SK-N-MC (cell line): ENCODE results near the gene LRG1.

Source experiments
- DNase-seq: peaks from one replicate; pipeline ENCODE4 v3.0.0-alpha.2; 2011; ENCODE audit warnings: low read depth, low spot score
- H3K27ac ChIP-seq: fragments of 200-600 bp; sonication (generic); 2 replicates; pipeline ENCODE4 v1.5.1; 2016; ENCODE audit warnings: mixed run types
- H3K36me3 ChIP-seq: fragments of 200-600 bp; sonication (generic); 2 replicates; pipeline ENCODE4 v1.6.1; 2017; ENCODE audit warnings: antibody characterized with exemption, low read length, mixed read lengths; ENCODE audit not compliant: insufficient read depth
- H3K4me3 ChIP-seq: fragments of 200-600 bp; sonication (generic); 2 replicates; pipeline ENCODE4 v1.5.1; 2016
- H3K9ac ChIP-seq: fragments of 200-600 bp; sonication (generic); 2 replicates; pipeline ENCODE4 v1.8.0; 2017; ENCODE audit warnings: mixed run types, mixed read lengths; ENCODE audit not compliant: insufficient read length
- H3K9me3 ChIP-seq: fragments of 200-600 bp; sonication (generic); 2 replicates; pipeline ENCODE4 v1.6.1; 2017; ENCODE audit warnings: low read depth, mild to moderate bottlenecking, antibody characterized with exemption, low read length, moderate library complexity, mixed read lengths
- EZH2 ChIP-seq: fragments of 200-600 bp; sonication (generic); IDR thresholded peaks from one replicate; pipeline ENCODE4 v1.6.1; 2017; ENCODE audit warnings: antibody characterized with exemption
- FOXP2 ChIP-seq: optimal IDR thresholded peaks from 2 replicates; pipeline ENCODE3; 2011; ENCODE audit warnings: mild to moderate bottlenecking, moderate library complexity; ENCODE audit not compliant: insufficient read depth; ENCODE audit errors: extremely low read length, control extremely low read depth
- POLR2AphosphoS5 ChIP-seq: IDR thresholded peaks from 2 replicates; pipeline ENCODE4 v1.6.1; 2012; ENCODE audit warnings: mild to moderate bottlenecking, low read depth, low read length, borderline replicate concordance

LRG1 gene

DNA sequence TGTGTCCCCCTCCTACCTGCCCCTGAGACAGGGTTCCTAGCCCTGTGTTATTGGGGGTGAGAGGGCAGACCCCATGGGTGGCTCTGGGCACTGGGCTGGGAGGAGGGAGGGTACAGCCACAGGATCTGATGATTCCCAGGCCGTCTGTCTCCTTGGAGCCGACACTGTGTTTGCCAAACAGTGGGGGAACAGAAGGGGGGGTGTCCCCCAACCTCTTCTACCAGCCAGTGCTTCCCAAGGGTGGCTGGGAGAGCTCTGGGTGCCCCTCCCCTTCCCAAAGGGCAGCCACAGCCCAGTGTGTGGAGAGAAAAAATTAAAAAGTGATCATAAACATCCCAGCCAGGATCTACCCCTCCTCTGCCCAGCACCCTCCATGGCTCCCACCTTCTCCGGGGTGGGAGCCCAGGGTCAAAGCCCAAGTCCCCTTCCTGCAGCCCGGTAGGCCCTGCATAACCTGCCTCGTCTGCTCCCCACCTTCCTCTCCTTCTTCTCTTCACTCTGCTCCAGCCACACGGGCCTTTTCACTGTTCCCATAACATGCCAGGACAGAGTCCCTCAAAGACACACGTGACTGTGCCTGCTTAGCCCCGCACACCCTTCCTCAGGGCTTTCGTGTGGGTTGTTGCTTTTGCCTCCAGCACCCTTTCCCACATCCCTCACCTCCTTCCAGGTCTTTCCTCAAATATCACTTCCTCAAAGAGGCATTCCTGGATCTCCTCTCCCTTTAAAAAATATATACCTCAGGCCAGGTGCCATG is 20.1 kb downstream of the LRG1 start:
- Histone ChIP-seq H3K27ac (no peak overlapping the region), H3K9ac (no peak overlapping the region), H3K9me3 (no peaks in the 10 kb centered on the region), H3K4me3 (no peak overlapping the region), H3K36me3 (no peaks in the 10 kb centered on the region)
- TF ChIP-seq EZH2 (no peak), POLR2AphosphoS5 (no peak), FOXP2 (no peak)
- no peak for DNase-seq

DNA sequence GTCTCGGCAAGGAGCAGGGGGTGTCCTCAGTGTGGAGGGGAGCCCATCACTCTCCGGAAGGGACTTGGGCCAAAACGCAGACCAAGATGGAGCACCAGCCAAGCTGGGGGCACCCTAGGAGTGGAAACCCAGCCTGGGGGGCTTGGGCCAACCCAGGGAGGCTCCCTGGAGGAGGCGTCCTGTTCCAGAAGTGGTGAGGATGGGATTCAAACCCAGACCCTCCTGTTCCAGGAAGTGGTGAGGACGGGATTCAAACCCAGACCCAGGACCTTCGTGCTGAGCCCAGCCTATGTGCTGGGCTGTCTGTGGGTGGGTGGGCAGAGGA is 20.7 kb downstream of the LRG1 start:
- Histone ChIP-seq H3K9me3 (no peaks in the 10 kb centered on the region), H3K27ac (no peak overlapping the region), H3K9ac (no peak overlapping the region), H3K4me3 (no peak overlapping the region), H3K36me3 (no peaks in the 10 kb centered on the region)
- TF ChIP-seq FOXP2 (no peak), POLR2AphosphoS5 (no peak), EZH2 (no peak)
- DNase-seq, result no peak

DNA sequence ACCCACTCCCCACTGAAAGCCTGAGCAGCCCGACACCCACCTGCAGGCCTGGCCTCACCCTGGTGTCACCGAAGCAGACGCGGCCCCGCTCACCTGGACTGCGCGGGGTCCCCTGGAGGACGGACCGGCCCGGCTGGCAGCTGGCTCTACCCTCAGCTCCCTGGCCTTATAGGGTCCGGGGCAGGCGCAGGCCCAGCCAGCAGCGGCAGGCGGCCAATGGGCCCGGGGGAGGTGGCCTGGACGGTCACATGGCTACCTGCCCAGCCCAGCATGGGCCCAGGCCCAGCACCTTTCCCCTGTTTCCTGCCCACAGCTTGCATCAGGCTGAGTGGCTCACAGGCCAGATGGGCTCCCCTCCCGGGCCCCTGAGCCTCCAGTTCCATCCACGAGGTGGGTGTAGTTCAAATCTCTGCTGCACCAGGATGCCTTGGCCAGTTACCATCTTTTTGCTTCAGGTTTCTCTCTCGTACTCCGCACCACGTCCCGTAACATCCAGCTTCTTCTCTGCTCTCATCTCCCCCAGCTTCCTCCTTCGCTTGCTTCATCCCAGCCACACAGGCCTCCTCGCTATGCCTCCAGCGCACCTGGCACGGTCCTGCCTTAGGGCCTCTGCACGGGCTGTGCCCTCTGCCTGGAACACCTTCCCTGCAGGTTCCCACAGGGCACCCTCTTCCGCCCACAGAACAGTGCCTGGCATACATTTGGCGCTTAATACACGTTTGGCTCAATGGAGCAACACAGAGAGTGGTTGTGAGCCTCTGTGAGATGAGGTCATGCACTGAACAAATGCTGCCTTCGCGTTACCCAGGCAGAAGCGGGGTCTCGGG is 21.3 kb downstream of the LRG1 start, which contains the start of gene PLIN4:
Gene PLIN4, minus strand, starts transcription at position 142 of the 827 bp plus-strand sequence. CDS start 214 bp downstream, outside the sequence.
- DNase-seq, result no peak
- Histone ChIP-seq H3K4me3 (no peak within 1 kb of the TSS), H3K9me3 (no peaks in the 10 kb centered on the region), H3K9ac (no peak within 1 kb of the TSS), H3K36me3 (no peaks in the 10 kb centered on the region), H3K27ac (no peak within 1 kb of the TSS)
- no peak for TF ChIP-seq POLR2AphosphoS5

DNA sequence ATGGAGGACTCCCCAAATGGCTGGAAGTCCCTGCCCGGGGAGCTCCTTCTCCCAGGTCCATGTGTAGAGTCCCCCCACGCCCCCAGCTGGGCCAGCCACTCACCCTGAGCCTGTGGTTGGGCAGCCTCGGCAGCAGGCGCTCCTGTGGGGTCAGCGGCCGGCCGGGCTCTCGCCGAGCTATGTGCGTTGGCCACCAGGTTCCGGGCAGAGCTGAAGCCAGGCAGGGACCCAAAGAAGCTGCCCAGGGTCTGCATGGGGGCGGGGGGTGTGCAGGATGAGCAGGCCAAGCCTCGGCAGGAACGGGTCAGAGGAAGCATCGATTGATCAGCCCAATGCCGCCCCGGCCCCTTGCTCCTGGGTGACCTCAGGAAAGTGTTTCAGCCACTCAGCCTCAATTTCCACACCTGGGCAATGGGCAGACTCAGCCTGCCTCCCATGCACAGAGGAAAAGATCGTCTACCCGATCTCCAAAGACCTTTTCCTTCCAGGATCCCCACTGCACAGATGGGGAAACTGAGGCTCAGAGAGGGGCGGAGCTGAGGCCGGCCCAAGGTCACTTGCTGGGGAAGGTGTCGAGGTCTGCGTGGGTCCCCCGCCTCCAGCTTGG is 22.3 kb downstream of the LRG1 start:
- TF ChIP-seq EZH2, result no peak
- no peak for TF ChIP-seq POLR2AphosphoS5
- no peak for TF ChIP-seq FOXP2
- Histone ChIP-seq H3K36me3 (no peaks in the 10 kb centered on the region), H3K27ac (no peak overlapping the region), H3K9ac (no peak overlapping the region), H3K9me3 (no peaks in the 10 kb centered on the region), H3K4me3 (no peak overlapping the region)
- no peak for DNase-seq

DNA sequence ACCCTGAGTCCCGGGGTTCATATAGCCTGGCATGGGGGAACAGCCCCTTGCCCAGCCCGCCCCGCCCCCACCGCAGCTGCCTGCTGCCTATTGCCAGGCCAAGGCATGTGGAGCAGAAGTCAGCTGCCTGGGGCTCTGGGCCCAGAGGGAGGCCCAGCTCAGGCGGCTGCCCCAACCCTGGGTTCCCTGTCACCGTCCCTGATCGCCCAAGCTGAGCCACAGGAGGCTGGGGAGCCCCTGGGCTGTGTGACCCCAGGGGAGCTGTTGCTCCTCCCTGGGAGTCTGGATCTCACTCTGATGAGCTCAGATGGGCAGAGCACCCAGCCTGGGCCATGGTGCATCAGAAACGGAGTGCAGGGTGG is 22.9 kb downstream of the LRG1 start:
- Histone ChIP-seq H3K36me3 (no peaks in the 10 kb centered on the region), H3K9me3 (no peaks in the 10 kb centered on the region), H3K27ac (no peak overlapping the region), H3K9ac (no peak overlapping the region), H3K4me3 (no peak overlapping the region)
- TF ChIP-seq POLR2AphosphoS5, result no peak
- no peak for TF ChIP-seq EZH2
- no peak for TF ChIP-seq FOXP2
- no peak for DNase-seq

DNA sequence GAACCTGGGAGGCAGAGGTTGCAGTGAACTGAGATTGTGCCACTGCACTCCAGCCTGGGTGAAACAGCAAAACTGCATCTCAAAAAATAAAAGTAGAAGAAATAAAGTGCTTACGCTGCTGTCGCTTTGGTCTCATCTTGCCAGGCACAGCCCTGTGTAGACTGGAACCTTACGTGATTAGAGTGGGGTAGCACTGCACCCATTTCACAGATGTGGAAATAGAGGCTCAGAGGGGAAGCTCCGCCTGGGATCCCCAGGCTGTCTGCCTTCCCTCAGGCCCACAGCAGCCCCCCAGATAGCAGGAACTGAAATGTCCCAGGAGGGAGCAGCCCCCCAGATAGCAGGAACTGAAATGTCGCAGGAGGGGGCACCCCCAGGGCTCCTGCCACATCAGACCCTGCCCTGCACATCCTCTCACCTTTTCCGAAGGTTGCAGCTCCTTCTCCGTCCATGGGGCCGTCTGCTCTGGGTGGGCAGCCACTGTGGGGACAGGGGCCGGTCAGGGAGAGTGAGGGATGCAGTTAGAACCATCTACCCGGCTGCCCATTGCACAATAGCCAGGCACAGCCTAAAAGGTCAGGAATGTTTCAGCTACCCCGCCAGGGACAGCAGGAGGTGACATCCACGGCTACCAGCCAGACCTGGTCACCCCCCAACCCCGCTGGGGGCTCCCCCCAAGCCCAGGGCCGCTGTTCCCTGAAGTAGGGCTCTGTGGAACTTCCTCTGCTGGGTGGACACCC is 23.5 kb downstream of the LRG1 start:
- Histone ChIP-seq H3K9me3 (no peaks in the 10 kb centered on the region), H3K36me3 (no peaks in the 10 kb centered on the region), H3K27ac (no peak overlapping the region), H3K9ac (no peak overlapping the region), H3K4me3 (no peak overlapping the region)
- no peak for DNase-seq
- TF ChIP-seq FOXP2 (no peak), POLR2AphosphoS5 (no peak), EZH2 (no peak)

DNA sequence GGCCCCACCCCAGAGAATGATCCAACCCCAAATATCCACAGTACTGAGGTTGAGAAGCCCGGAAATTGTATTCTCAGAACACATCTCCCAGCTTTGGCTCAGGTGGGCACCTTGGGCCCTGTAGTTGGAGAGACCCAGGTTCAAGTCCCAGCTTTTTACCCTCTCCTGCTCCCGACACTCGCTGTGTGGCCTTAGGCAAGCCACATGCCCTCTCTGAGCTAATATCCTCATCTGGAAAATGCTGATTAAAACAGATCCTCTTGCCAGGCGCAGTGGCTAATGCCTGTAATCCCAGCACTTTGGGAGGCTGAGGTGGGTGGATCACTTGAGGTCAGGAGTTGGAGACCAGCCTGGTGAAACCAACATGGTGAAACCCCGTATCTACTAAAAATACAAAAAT is 24.1 kb downstream of the LRG1 start:
- no peak overlapping the region for H3K27ac ChIP-seq
- H3K4me3 ChIP-seq, result no peak overlapping the region
- no peaks in the 10 kb centered on the region for H3K9me3 ChIP-seq
- DNase-seq, result no peak
- no peak for TF ChIP-seq FOXP2
- TF ChIP-seq POLR2AphosphoS5, result no peak
- no peak for TF ChIP-seq EZH2
- no peaks in the 10 kb centered on the region for H3K36me3 ChIP-seq
- H3K9ac ChIP-seq, result no peak overlapping the region

DNA sequence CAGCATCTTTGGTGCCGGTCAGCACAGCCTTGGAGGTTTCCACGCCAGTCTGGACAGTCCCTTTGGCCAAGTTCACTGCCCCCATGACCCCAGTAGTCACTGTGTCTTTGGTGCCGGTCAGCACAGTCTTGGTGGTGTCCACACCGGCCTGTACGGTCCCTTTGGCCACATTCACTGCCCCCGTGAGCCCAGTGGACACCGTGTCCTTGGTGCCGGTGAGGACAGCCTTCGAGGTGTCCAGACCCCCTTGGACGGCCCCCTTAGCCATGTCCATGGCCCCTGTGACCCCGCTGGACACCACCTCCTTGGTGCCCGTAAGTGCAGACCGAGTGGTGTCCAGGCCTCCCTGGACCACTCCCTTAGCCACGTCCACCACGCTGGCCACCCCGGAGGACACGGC is 26.6 kb downstream of the LRG1 start:
- H3K36me3 ChIP-seq, result no peaks in the 10 kb centered on the region
- H3K27ac ChIP-seq, result no peak overlapping the region
- DNase-seq, result no peak
- H3K9ac ChIP-seq, result no peak overlapping the region
- no peaks in the 10 kb centered on the region for H3K9me3 ChIP-seq
- no peak overlapping the region for H3K4me3 ChIP-seq
- TF ChIP-seq FOXP2 (no peak), EZH2 (no peak), POLR2AphosphoS5 (no peak)

DNA sequence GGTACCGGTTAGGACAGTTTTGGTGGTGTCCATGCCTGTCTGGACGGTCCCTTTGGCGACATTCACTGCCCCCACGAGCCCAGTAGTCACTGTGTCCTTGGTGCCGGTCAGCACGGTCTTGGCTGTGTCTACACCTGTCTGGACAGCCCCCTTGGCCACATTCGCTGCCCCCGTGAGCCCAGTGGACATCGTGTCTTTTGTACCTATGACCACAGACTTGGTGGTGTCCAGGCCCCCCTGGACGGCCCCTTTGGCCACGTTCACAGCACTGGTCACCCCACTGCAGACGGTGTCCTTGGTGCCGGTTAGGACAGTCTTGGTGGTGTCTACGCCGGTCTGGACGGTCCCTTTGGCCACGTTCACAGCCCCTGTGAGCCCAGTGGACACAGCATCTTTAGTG is 27.8 kb downstream of the LRG1 start:
- Histone ChIP-seq H3K27ac (no peak overlapping the region), H3K9ac (no peak overlapping the region), H3K4me3 (no peak overlapping the region), H3K9me3 (no peaks in the 10 kb centered on the region), H3K36me3 (no peaks in the 10 kb centered on the region)
- no peak for DNase-seq
- TF ChIP-seq POLR2AphosphoS5 (no peak), FOXP2 (no peak), EZH2 (no peak)
